Measurements from ENCODE around the gene MAPRE2.

The MAPRE2 gene

DNA sequence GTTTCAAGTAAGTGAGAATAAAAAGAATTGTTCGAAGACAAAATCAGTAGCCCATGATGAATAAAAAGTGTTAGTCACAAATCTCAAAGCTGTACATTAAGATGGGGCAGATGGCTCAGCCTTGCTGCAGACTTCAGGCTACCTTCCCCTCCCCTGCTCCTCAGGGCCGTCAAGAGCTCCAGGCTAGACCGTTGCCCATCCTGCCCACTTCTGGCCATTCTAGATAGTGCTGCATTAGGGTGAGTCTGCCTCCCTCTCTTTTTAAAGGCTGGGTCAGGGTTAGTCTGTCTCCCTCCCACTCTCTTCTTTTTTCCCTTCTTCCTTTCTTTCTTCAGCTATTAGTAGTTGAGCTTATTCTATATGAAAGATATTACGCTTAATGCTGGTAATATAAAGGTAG lies 86.0 kb downstream of the MAPRE2 start:
- no peak overlapping the region for H3K27ac ChIP-seq
- TF ChIP-seq, protein P1, sequence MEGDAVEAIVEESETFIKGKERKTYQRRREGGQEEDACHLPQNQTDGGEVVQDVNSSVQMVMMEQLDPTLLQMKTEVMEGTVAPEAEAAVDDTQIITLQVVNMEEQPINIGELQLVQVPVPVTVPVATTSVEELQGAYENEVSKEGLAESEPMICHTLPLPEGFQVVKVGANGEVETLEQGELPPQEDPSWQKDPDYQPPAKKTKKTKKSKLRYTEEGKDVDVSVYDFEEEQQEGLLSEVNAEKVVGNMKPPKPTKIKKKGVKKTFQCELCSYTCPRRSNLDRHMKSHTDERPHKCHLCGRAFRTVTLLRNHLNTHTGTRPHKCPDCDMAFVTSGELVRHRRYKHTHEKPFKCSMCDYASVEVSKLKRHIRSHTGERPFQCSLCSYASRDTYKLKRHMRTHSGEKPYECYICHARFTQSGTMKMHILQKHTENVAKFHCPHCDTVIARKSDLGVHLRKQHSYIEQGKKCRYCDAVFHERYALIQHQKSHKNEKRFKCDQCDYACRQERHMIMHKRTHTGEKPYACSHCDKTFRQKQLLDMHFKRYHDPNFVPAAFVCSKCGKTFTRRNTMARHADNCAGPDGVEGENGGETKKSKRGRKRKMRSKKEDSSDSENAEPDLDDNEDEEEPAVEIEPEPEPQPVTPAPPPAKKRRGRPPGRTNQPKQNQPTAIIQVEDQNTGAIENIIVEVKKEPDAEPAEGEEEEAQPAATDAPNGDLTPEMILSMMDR (conservative IDR thresholded peaks at IDR 0.05) = no peak

DNA sequence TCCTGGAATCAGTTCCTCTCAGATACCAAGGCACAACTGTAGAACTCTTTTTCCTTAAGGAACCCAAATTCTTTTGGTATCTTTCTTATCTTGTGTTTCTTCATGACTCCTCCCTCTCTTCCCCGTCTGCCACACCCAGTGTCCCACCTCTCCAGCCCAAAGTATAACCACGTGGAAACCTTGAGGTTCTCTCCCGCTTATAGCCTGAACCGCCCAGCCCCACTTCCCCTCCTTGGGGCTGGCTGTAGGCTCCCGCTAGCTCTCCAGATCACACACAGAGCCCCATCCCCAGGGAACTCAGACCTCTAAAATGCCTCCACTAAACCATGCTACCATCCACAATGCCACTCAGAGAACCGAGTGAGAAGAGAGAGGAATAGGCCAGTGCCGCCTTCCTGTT lies 87.5 kb downstream of the MAPRE2 start:
- TF ChIP-seq, protein P1 (conservative IDR thresholded peaks at IDR 0.05) = no peak
- no peak overlapping the region for H3K27ac ChIP-seq

DNA sequence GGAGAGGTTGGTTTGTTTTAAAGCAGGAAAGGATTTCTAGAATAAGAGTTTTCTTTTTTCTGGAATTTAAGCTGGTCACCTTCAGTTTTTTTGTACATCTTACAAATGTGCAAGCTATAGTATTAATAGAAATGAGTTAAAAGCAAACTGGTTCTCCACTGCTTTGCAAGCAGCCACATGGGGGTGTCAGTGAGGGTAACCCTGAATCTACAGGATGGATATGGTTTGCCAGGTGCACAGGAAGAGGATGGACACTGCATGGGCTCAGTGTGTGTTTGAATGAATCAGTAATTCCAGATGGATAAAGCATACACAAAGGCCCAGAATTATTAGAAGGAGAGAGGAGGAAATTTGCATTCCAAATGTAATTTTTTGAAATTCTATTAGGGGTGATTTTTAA lies 89.0 kb downstream of the MAPRE2 start:
- TF ChIP-seq, protein P1 (conservative IDR thresholded peaks at IDR 0.05) = no peak
- no peak overlapping the region for H3K27ac ChIP-seq

DNA sequence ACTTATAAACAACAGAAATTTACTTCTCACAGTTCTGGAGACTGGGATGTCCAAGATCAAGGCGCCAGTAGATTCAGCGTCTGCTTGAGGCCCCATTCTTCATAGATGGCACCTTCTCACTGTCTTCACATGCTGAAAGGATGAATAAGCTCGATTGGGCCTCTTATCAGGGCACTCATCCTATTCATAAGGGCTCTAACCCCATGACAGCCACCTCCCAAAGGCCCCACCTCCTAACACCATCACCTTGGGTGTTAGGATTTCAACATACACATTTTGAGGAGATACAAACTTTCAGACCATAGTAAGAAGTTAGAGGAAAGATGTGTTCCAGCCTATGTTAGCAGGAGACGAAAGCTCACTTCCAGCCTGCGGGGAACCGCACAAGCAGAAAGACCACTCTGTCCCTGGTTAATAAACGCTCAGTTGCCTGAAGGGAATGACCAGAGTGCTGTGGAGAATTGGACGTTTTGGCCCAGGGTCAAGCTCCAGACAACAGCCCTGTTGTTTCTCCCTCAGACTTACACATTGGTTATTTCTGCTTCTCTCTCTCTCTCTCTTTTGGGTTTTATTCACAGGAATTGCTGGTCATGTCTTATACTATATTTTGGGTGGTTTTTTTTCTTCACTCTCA lies 90.3 kb downstream of the MAPRE2 start:
- TF ChIP-seq, protein P1 (conservative IDR thresholded peaks at IDR 0.05) = no peak
- H3K27ac ChIP-seq = peak overlapping the region; percentile 27; the same call in 1 of the 2 replicates

DNA sequence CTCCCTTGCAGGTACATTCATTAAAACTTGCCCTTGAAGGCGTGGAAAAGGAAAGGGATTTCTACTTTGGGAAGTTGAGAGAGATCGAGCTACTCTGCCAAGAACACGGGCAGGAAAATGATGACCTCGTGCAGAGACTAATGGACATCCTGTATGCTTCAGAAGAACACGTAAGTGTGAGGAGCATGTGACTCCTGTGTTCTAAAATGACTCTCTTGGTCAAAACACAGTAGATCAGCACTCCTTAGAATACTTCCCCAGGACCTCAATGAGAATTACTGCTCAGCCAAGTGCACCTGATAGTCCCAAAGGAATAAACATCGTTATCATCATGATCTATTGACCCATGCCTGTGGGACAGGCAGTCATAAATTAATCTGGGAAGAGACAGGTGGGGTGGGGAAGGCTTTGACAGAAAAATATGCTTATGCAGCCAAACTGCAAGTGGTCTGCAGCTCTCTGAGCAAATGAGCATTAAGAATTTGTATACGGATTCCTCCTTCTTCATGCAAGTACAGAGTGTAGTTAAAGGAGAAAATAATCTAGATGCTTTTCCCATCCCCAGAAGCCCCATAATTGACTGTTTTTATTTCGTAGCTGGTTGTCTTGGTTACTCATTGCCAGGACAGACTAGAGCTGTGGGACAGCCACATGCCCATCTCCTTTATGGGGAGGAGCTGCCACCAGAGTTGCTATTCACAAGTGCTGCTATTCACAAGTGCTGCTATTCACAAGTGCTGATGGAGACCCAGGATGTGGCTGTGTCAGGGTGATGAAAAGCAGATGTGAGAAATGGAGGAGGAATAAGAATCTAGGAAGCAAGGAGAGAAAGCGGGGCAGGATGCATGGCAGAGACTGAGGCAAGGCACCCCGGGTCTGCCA lies 91.0 kb downstream of the MAPRE2 start:
- TF ChIP-seq, protein P1 (conservative IDR thresholded peaks at IDR 0.05) = no peak

DNA sequence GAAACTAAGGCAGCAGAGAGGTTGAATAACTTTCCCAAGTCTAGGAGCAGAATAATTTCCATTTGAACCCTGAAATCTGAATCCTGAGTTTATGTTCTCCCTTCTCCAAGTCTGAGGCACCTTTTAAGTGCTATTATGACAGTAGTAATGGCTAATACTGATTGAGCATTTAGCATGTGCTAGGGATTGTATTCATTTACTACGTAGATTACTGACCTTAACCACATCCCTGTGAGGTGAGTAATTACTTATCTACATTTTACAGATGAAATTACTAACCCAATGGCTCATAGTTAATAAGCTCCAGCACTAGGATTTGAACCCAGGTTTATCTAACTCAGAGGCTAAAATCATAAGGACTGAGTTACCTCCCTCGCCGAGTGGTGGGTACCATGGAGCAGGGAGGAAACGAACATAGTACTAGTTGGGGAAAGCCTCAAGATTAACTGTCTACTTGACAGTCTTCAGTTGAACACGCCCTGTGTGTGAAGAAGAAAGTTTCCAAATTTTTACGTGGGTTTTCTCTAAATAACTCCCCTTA lies 93.0 kb downstream of the MAPRE2 start:
- no peak overlapping the region for H3K27ac ChIP-seq
- TF ChIP-seq, protein P1 (conservative IDR thresholded peaks at IDR 0.05) = no peak

More for the DNA sequence above, 91.0 kb downstream of the MAPRE2 start:
- peak overlapping the region; percentile 27; the same call in 1 of the 2 replicates for H3K27ac ChIP-seq

DNA sequence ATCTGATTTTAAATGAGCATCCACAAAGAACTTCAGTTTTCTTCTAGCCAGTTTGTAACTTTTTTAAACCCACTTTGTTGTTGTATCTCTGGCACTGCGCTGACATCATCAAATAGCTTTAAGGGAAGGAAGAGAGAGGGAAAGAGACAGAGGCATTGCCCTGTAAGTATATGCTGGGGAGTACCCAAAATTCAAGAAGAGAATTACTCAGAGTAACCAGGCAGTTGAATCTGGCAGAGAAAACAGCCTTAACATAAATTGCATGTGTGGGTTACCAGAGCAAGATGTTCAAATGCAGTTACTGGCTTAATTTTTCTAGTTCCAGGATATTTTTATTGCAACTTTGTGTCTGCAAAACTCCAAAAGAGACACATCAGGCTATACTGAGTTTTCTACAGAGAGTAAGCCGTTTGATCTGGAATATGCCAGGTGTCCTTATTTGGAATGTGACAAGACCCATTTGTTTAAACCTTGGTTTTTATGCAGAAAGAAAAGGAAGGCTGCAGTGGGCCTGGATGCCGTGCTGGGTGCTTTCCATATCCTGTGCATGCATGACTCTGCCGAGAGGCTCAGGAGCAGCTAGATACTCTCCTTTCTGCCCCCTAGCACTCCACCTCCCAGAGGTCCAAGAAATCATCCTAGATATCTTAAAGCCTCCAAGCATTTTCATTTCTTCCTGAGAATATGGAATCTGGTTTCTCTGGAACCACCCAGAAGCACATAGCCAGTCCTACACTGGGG lies 93.7 kb downstream of the MAPRE2 start:
- TF ChIP-seq, protein P1 (conservative IDR thresholded peaks at IDR 0.05) = no peak
- no peak overlapping the region for H3K27ac ChIP-seq
